ENCODE data around the gene ARHGAP33. TPM values are rescaled to one million over a fixed set of nuclear protein-coding genes. Genes with fewer than 3 reads are reported as not detected.

Gene ARHGAP33
- total RNA-seq, 1 donor from 2014 or later = 1.0 TPM

DNA sequence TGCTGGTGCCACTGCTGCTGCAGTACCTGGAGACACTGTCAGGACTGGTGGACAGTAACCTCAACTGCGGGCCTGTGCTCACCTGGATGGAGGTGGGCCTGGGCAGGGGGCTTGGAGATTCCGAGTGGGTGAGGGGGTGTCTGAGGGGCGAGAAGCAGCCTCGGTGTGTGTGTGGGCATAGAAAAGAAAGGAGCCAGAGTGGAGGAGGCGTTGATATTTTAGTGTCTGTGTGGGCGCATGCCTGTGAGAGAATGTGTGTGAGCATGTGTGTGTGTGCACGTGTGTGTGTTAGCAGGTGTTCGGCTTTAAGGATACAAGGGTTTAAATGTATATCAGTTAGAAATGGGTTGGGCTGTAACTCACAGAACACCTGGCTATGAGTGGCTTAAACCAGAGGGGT, 3.7 kb downstream of the ARHGAP33 start:
- H3K4me1 ChIP-seq (ENCODE audit: control insufficient read depth in 3 of 3, insufficient read depth in 3 of 3, low read length in 3 of 3) = peaks cover 10 to 13% (median 11%) of the 10 kb centered on the region in 3 donors
- no peak overlapping the region for H3K4me3 ChIP-seq (ENCODE audit: low read length in 3 of 3)
- no peaks in the 10 kb centered on the region for H3K27me3 ChIP-seq (ENCODE audit: control insufficient read depth in 3 of 3, insufficient read depth in 3 of 3, low read length in 3 of 3)
- peaks cover 10 to 13% (median 12%) of the 10 kb centered on the region in 3 donors for H3K36me3 ChIP-seq (ENCODE audit: control insufficient read depth in 3 of 3, insufficient read depth in 3 of 3, low read length in 3 of 3)
- no peaks in the 10 kb centered on the region for H3K9me3 ChIP-seq (ENCODE audit: control insufficient read depth in 3 of 3, low read length in 3 of 3)
- H3K27ac ChIP-seq (ENCODE audit: low read depth, low read length) = no peak overlapping the region
- H3K9ac ChIP-seq (ENCODE audit: low read depth in 1 of 3, low read length in 3 of 3) = no peak overlapping the region

DNA sequence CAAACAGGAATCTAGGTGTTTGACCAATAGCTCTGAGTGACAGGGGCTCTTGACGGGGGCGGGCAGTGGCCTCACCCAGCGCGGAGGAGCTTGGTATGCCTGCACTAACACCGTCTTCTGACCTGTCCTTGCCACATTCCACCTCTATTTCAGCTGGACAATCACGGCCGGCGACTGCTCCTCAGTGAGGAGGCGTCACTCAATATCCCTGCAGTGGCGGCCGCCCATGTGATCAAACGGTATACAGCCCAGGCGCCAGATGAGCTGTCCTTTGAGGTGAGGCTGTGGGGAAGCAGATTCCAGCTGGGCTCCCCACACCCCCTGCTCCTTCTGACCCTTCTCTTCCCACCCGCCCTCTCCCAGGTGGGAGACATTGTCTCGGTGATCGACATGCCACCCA, 4.7 kb downstream of the ARHGAP33 start:
- peaks cover 4 to 5% (median 5%) of the 10 kb centered on the region in 3 donors for H3K4me1 ChIP-seq (ENCODE audit: control insufficient read depth in 3 of 3, insufficient read depth in 3 of 3, low read length in 3 of 3)
- H3K4me3 ChIP-seq (ENCODE audit: low read length in 3 of 3) = no peak overlapping the region
- peaks cover 10 to 13% (median 12%) of the 10 kb centered on the region in 3 donors for H3K36me3 ChIP-seq (ENCODE audit: control insufficient read depth in 3 of 3, insufficient read depth in 3 of 3, low read length in 3 of 3)
- H3K27me3 ChIP-seq (ENCODE audit: control insufficient read depth in 3 of 3, insufficient read depth in 3 of 3, low read length in 3 of 3) = no peaks in the 10 kb centered on the region
- H3K9ac ChIP-seq (ENCODE audit: low read depth in 1 of 3, low read length in 3 of 3) = no peak overlapping the region
- H3K9me3 ChIP-seq (ENCODE audit: control insufficient read depth in 3 of 3, low read length in 3 of 3) = no peaks in the 10 kb centered on the region
- no peak overlapping the region for H3K27ac ChIP-seq (ENCODE audit: low read depth, low read length)

DNA sequence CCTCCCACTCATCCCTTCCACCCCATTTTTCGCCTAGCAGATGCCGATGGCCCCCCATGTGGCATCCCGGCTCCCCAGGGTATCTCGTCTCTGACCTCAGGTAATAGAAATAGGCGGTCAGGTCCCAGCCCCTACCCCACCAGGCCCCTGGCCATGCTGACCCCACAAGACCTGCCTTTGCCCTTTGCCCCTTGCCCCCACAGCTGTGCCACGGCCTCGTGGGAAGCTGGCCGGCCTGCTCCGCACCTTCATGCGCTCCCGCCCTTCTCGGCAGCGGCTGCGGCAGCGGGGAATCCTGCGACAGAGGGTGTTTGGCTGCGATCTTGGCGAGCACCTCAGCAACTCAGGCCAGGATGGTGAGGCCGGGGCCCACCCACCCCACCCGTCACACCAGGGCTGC, 5.4 kb downstream of the ARHGAP33 start:
- Histone ChIP-seq H3K27ac (ENCODE audit: low read depth, low read length) (no peak overlapping the region), H3K27me3 (ENCODE audit: control insufficient read depth in 3 of 3, insufficient read depth in 3 of 3, low read length in 3 of 3) (no peaks in the 10 kb centered on the region), H3K9me3 (ENCODE audit: control insufficient read depth in 3 of 3, low read length in 3 of 3) (no peaks in the 10 kb centered on the region), H3K4me1 (ENCODE audit: control insufficient read depth in 3 of 3, insufficient read depth in 3 of 3, low read length in 3 of 3) (peaks cover 3 to 5% (median 4%) of the 10 kb centered on the region in 3 donors), H3K9ac (ENCODE audit: low read depth in 1 of 3, low read length in 3 of 3) (no peak overlapping the region), H3K36me3 (ENCODE audit: control insufficient read depth in 3 of 3, insufficient read depth in 3 of 3, low read length in 3 of 3) (peaks cover 10 to 13% (median 12%) of the 10 kb centered on the region in 3 donors), H3K4me3 (ENCODE audit: low read length in 3 of 3) (no peak overlapping the region)

DNA sequence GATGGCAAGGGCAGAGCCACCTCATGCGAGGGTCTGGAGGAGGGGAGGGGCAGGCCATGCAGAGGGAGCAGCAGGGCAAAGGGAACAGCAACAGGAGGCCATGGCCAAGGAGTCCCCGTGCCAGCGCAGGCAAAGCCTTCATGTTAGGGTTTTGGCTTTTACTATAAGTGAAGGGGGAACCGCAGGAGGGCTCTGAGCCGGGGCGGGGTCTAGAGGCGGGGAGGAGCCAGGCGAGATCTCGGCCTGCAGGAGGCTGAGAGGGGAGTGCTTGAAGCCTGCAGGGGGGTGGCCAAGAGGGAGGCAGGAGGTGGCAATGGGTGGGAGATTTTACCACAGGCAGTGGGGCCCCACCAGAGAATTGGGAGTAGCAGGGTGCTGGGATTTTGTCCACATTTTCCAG, 6.3 kb downstream of the ARHGAP33 start:
- H3K4me1 ChIP-seq (ENCODE audit: control insufficient read depth in 3 of 3, insufficient read depth in 3 of 3, low read length in 3 of 3) = no peaks in the 10 kb centered on the region
- H3K36me3 ChIP-seq (ENCODE audit: control insufficient read depth in 3 of 3, insufficient read depth in 3 of 3, low read length in 3 of 3) = peaks cover 10 to 17% (median 16%) of the 10 kb centered on the region in 3 donors
- no peak overlapping the region for H3K27ac ChIP-seq (ENCODE audit: low read depth, low read length)
- H3K27me3 ChIP-seq (ENCODE audit: control insufficient read depth in 3 of 3, insufficient read depth in 3 of 3, low read length in 3 of 3) = no peaks in the 10 kb centered on the region
- no peak overlapping the region for H3K4me3 ChIP-seq (ENCODE audit: low read length in 3 of 3)
- H3K9me3 ChIP-seq (ENCODE audit: control insufficient read depth in 3 of 3, low read length in 3 of 3) = no peaks in the 10 kb centered on the region
- H3K9ac ChIP-seq (ENCODE audit: low read depth in 1 of 3, low read length in 3 of 3) = no peak overlapping the region

DNA sequence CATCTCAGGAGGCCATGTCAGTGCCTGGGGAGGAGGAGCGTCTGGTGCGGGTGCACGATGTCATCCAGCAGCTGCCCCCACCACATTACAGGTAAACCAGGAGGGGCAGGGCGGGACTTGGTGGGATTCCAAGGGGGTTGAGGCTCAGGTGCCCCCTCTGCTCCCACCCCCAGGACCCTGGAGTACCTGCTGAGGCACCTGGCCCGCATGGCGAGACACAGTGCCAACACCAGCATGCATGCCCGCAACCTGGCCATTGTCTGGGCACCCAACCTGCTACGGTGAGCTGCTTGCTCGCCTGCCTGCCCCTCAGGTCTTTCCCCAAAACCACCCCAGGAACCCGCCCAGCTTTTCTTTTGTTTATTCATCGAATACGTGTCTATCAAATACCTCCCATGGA, 7.2 kb downstream of the ARHGAP33 start:
- Histone ChIP-seq H3K27me3 (ENCODE audit: control insufficient read depth in 3 of 3, insufficient read depth in 3 of 3, low read length in 3 of 3) (no peaks in the 10 kb centered on the region), H3K4me3 (ENCODE audit: low read length in 3 of 3) (no peak overlapping the region), H3K9me3 (ENCODE audit: control insufficient read depth in 3 of 3, low read length in 3 of 3) (no peaks in the 10 kb centered on the region), H3K27ac (ENCODE audit: low read depth, low read length) (no peak overlapping the region), H3K9ac (ENCODE audit: low read depth in 1 of 3, low read length in 3 of 3) (no peak overlapping the region), H3K36me3 (ENCODE audit: control insufficient read depth in 3 of 3, insufficient read depth in 3 of 3, low read length in 3 of 3) (peaks cover 10 to 17% (median 15%) of the 10 kb centered on the region in 3 donors), H3K4me1 (ENCODE audit: control insufficient read depth in 3 of 3, insufficient read depth in 3 of 3, low read length in 3 of 3) (no peaks in the 10 kb centered on the region)

DNA sequence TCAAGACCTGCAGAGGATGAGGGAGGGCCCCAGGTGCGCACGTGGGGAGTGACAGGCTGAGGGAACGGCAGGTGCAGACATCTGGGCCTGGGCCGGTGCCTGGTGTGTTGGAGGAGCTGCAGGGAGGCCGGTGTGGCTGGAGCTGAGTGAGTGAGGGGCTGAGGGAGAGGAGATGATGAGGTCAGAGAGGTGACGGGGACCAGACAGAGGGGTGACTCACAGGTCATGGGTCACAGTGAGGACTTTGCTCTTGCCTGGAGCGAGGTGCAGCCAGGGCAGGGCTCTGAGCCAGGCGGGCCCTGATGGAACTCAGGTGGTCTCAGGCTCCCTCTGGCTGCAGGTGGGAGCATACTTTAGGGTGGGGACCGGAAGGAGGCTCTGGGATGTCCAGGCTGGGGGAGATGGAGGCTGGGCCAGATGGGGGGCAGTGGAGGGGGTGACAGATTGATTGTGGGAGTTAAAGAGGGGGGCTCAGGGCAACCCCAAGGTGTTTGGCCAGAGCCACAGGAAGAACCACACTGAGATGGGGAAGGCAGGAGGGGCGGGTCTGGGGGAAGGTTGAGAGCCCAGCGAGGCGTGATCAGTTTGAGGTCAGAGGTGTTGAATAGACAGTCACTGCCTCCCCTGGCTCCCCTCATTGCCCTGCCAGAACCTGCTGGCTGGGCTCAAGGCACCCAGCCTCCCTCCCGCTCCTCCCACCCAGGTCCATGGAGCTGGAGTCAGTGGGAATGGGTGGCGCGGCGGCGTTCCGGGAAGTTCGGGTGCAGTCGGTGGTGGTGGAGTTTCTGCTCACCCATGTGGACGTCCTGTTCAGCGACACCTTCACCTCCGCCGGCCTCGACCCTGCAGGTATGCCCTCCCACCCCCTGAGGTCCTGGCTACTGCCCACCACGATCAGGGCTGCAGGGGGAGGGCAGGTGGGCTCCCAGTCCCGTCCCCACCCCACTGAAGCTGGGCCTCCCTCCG, 8.4 kb downstream of the ARHGAP33 start:
- no peaks in the 10 kb centered on the region for H3K27me3 ChIP-seq (ENCODE audit: control insufficient read depth in 3 of 3, insufficient read depth in 3 of 3, low read length in 3 of 3)
- no peaks in the 10 kb centered on the region for H3K9me3 ChIP-seq (ENCODE audit: control insufficient read depth in 3 of 3, low read length in 3 of 3)
- H3K4me3 ChIP-seq (ENCODE audit: low read length in 3 of 3) = no peak overlapping the region
- H3K4me1 ChIP-seq (ENCODE audit: control insufficient read depth in 3 of 3, insufficient read depth in 3 of 3, low read length in 3 of 3) = no peaks in the 10 kb centered on the region
- no peak overlapping the region for H3K27ac ChIP-seq (ENCODE audit: low read depth, low read length)
- no peak overlapping the region for H3K9ac ChIP-seq (ENCODE audit: low read depth in 1 of 3, low read length in 3 of 3)
- H3K36me3 ChIP-seq (ENCODE audit: control insufficient read depth in 3 of 3, insufficient read depth in 3 of 3, low read length in 3 of 3) = peaks cover 6 to 17% (median 6%) of the 10 kb centered on the region in 3 donors

DNA sequence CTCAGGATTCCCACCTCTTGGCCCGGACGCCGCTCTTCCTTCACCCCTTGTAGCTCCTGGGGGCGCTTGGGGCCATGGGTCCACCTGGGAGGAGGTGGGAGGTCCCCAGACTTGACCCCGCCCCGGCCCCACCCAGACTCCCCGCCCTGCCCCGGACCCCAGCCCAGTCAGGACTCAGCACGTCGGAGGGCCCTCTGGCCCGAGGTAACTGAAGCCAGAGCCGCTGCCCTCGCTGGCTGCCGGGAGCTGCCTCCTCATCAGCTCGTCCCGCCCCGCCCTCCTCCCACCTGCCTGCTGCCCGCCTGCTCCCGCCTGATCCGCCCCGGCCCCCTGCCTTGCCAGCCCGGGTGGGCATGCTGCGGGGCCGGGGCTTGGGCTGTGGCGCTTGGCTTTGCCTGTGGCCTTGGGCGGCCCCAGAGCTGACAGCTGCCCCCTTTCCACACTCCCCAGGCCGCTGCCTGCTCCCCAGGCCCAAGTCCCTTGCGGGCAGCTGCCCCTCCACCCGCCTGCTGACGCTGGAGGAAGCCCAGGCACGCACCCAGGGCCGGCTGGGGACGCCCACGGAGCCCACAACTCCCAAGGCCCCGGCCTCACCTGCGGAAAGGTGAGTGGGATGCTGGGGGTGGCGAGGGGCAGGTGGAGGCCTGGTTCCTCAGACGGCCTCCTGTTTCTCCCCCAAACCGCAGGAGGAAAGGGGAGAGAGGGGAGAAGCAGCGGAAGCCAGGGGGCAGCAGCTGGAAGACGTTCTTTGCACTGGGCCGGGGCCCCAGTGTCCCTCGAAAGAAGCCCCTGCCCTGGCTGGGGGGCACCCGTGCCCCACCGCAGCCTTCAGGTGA, 9.4 kb downstream of the ARHGAP33 start:
- Histone ChIP-seq H3K27ac (ENCODE audit: low read depth, low read length) (no peak overlapping the region), H3K4me3 (ENCODE audit: low read length in 3 of 3) (no peak overlapping the region), H3K9me3 (ENCODE audit: control insufficient read depth in 3 of 3, low read length in 3 of 3) (no peaks in the 10 kb centered on the region), H3K27me3 (ENCODE audit: control insufficient read depth in 3 of 3, insufficient read depth in 3 of 3, low read length in 3 of 3) (no peaks in the 10 kb centered on the region), H3K4me1 (ENCODE audit: control insufficient read depth in 3 of 3, insufficient read depth in 3 of 3, low read length in 3 of 3) (no peaks in the 10 kb centered on the region), H3K9ac (ENCODE audit: low read depth in 1 of 3, low read length in 3 of 3) (no peak overlapping the region), H3K36me3 (ENCODE audit: control insufficient read depth in 3 of 3, insufficient read depth in 3 of 3, low read length in 3 of 3) (peaks cover 4 to 12% (median 6%) of the 10 kb centered on the region in 3 donors)

DNA sequence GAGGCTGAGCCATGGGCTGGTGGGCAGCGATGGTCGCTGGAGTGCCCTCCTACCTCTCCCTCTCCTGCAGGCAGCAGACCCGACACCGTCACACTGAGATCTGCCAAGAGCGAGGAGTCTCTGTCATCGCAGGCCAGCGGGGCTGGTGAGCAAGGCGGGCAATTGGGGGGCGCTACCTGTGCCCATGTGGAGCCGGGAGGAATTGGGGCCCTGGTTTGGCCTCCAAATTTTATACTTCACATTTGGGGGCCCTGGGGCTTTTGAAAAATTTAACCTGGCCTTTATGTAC, 9.9 kb downstream of the ARHGAP33 start:
- Histone ChIP-seq H3K4me1 (ENCODE audit: control insufficient read depth in 3 of 3, insufficient read depth in 3 of 3, low read length in 3 of 3) (no peaks in the 10 kb centered on the region), H3K27me3 (ENCODE audit: control insufficient read depth in 3 of 3, insufficient read depth in 3 of 3, low read length in 3 of 3) (no peaks in the 10 kb centered on the region), H3K9me3 (ENCODE audit: control insufficient read depth in 3 of 3, low read length in 3 of 3) (no peaks in the 10 kb centered on the region), H3K27ac (ENCODE audit: low read depth, low read length) (no peak overlapping the region), H3K9ac (ENCODE audit: low read depth in 1 of 3, low read length in 3 of 3) (no peak overlapping the region), H3K36me3 (ENCODE audit: control insufficient read depth in 3 of 3, insufficient read depth in 3 of 3, low read length in 3 of 3) (peaks cover 2 to 9% (median 6%) of the 10 kb centered on the region in 3 donors), H3K4me3 (ENCODE audit: low read length in 3 of 3) (no peak overlapping the region)

DNA sequence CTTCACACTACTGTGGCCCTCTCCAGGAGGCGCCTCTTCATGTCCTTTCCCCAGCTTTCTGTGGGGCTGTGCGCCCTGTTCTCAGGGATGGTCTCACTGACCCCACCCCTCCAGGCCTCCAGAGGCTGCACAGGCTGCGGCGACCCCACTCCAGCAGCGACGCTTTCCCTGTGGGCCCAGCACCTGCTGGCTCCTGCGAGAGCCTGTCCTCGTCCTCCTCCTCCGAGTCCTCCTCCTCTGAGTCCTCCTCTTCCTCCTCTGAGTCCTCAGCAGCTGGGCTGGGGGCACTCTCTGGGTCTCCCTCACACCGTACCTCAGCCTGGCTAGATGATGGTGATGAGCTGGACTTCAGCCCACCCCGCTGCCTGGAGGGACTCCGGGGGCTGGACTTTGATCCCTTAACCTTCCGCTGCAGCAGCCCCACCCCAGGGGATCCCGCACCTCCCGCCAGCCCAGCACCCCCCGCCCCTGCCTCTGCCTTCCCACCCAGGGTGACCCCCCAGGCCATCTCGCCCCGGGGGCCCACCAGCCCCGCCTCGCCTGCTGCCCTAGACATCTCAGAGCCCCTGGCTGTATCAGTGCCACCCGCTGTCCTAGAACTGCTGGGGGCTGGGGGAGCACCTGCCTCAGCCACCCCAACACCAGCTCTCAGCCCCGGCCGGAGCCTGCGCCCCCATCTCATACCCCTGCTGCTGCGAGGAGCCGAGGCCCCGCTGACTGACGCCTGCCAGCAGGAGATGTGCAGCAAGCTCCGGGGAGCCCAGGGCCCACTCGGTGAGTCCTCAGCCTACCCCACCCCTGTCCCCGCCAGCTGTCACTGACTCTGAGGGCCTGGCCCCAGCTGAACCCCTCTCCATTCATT, 11.2 kb downstream of the ARHGAP33 start:
- Histone ChIP-seq H3K27me3 (ENCODE audit: control insufficient read depth in 3 of 3, insufficient read depth in 3 of 3, low read length in 3 of 3) (no peaks in the 10 kb centered on the region), H3K9me3 (ENCODE audit: control insufficient read depth in 3 of 3, low read length in 3 of 3) (no peaks in the 10 kb centered on the region), H3K36me3 (ENCODE audit: control insufficient read depth in 3 of 3, insufficient read depth in 3 of 3, low read length in 3 of 3) (peaks cover 2 to 5% (median 4%) of the 10 kb centered on the region in 3 donors), H3K4me1 (ENCODE audit: control insufficient read depth in 3 of 3, insufficient read depth in 3 of 3, low read length in 3 of 3) (no peaks in the 10 kb centered on the region), H3K9ac (ENCODE audit: low read depth in 1 of 3, low read length in 3 of 3) (no peak overlapping the region), H3K27ac (ENCODE audit: low read depth, low read length) (no peak overlapping the region), H3K4me3 (ENCODE audit: low read length in 3 of 3) (no peak overlapping the region)

Data from skeletal muscle tissue (tissue), 4 donors.